ENCODE data around the gene TNFSF11.
"Not testable (repeated sequence)": the region's sequence is repeated elsewhere in the genome, so short reads cannot be mapped to it uniquely, and the experiment has no call there.

TNFSF11 gene

GRCh38 chr13:42574011-42574410, at the start of gene TNFSF11:
TSS of gene TNFSF11 (plus strand) at chr13:42574152. CDS start at chr13:42574304, 152 bp downstream.
- no peak for DNase-seq (ENCODE audit: low spot score)

GRCh38 chr13:42524487-42525034, 49.4 kb upstream of the TNFSF11 start:
- no peak for DNase-seq (ENCODE audit: low spot score)

GRCh38 chr13:42525035-42525504, 48.9 kb upstream of the TNFSF11 start:
- peak; percentile 48 for DNase-seq (ENCODE audit: low spot score)

GRCh38 chr13:42526276-42526675, 47.7 kb upstream of the TNFSF11 start:
- DNase-seq (ENCODE audit: low spot score), result no peak

GRCh38 chr13:42526804-42527203, 47.1 kb upstream of the TNFSF11 start:
- DNase-seq (ENCODE audit: low spot score), result no peak

GRCh38 chr13:42532561-42533335, 41.2 kb upstream of the TNFSF11 start:
- DNase-seq (ENCODE audit: low spot score), result no peak

GRCh38 chr13:42533336-42533591, 40.7 kb upstream of the TNFSF11 start:
- DNase-seq (ENCODE audit: low spot score), result no peak

GRCh38 chr13:42534785-42535184, 39.2 kb upstream of the TNFSF11 start:
- no peak for DNase-seq (ENCODE audit: low spot score)

- DNase-seq (ENCODE audit: low spot score), result no peak
These were observed 35.0 kb upstream of the TNFSF11 start for GRCh38 chr13:42538996-42539395.

GRCh38 chr13:42539670-42540069, 34.3 kb upstream of the TNFSF11 start:
- no peak for DNase-seq (ENCODE audit: low spot score)

GRCh38 chr13:42543215-42543797, 30.6 kb upstream of the TNFSF11 start:
- no peak for DNase-seq (ENCODE audit: low spot score)

GRCh38 chr13:42544246-42544926, 29.6 kb upstream of the TNFSF11 start:
- no peak for DNase-seq (ENCODE audit: low spot score)

- no peak for DNase-seq (ENCODE audit: low spot score)
These were observed 28.1 kb upstream of the TNFSF11 start for GRCh38 chr13:42545842-42546241.

GRCh38 chr13:42547612-42548011, 26.3 kb upstream of the TNFSF11 start:
- no peak for DNase-seq (ENCODE audit: low spot score)

GRCh38 chr13:42548731-42549551, 25.0 kb upstream of the TNFSF11 start:
- no peak for DNase-seq (ENCODE audit: low spot score)

GRCh38 chr13:42549552-42549936, 24.4 kb upstream of the TNFSF11 start:
- DNase-seq (ENCODE audit: low spot score), result no peak

- no peak for DNase-seq (ENCODE audit: low spot score)
These were observed 22.3 kb upstream of the TNFSF11 start for GRCh38 chr13:42551611-42552010.

GRCh38 chr13:42553098-42554046, 20.6 kb upstream of the TNFSF11 start:
- DNase-seq (ENCODE audit: low spot score), result no peak

- DNase-seq (ENCODE audit: low spot score), result no peak
These were observed 14.9 kb upstream of the TNFSF11 start for GRCh38 chr13:42559057-42559456.

GRCh38 chr13:42559573-42560218, 14.3 kb upstream of the TNFSF11 start:
- not testable (repeated sequence) for DNase-seq (ENCODE audit: low spot score)
